Upper lobe of left lung (tissue), 6 donors: Measurements from ENCODE around the gene CNIH4. TPM values are rescaled to one million over a fixed set of nuclear protein-coding genes. Genes with fewer than 3 reads are reported as not detected.
"Not testable (repeated sequence)": the region's sequence is repeated elsewhere in the genome, so short reads cannot be mapped to it uniquely, and the experiment has no call there.

ENCODE experiments used
- ATAC-seq, 2 donors: fragments of 200-7000 bp; cut with Tn5 transposase; one replicate each; pipeline ENCODE4 v1.9.1; 2022; ENCODE audit warnings: mild to moderate bottlenecking in 2 of 2, moderate library complexity in 2 of 2; ENCODE audit not compliant: low FRiP score in 2 of 2
- DNase-seq, 2 donors: peaks; one replicate each; pipeline ENCODE4 v3.0.0-alpha.2; 2019 to 2020
- H3K27ac ChIP-seq, 4 donors: fragments of 200-600 bp; sonication (generic); one replicate each; pipeline ENCODE4 v1.5.1; 2016 to 2019
- H3K27me3 ChIP-seq, 4 donors: fragments of 200-600 bp; sonication (generic); one replicate each; pipeline ENCODE4 v1.5.1; 2017 to 2019
- H3K36me3 ChIP-seq, 4 donors: fragments of 200-600 bp; sonication (generic); one replicate each; pipeline ENCODE4 v1.5.1; 2016 to 2019
- H3K4me1 ChIP-seq, 4 donors: fragments of 200-600 bp; sonication (generic); one replicate each; pipeline ENCODE4 v1.5.1; 2018 to 2019
- H3K4me3 ChIP-seq, 4 donors: fragments of 200-600 bp; sonication (generic); one replicate each; pipeline ENCODE4 v1.5.1; 2017 to 2019; ENCODE audit warnings: mild to moderate bottlenecking in 2 of 4, moderate library complexity in 1 of 4
- H3K9me3 ChIP-seq, 4 donors: fragments of 200-600 bp; sonication (generic); one replicate each; pipeline ENCODE4 v1.5.1; 2018 to 2019
- CTCF ChIP-seq, 6 experiments: fragments of 450-650 bp in 4 of 6; fragments of 200-600 bp in 2 of 6; sonication (generic) in 2 of 6; IDR thresholded peaks; one replicate each; pipeline ENCODE4 v1.5.1; 2016 to 2019; ENCODE audit warnings: antibody characterized with exemption in 6 of 6
- EP300 ChIP-seq, 4 donors: sonication (generic); formaldehyde crosslinking; IDR thresholded peaks; one replicate each; pipeline ENCODE4 v1.5.1; 2017; ENCODE audit warnings: antibody characterized with exemption in 4 of 4, control low read depth in 2 of 4
- POLR2A ChIP-seq, 4 donors: fragments of 450-650 bp; IDR thresholded peaks; one replicate each; pipeline ENCODE4 v1.5.1; 2016 to 2017; ENCODE audit warnings: antibody characterized with exemption in 4 of 4, mild to moderate bottlenecking in 2 of 4
- POLR2AphosphoS5 ChIP-seq, 2 donors: sonication (generic); formaldehyde crosslinking; IDR thresholded peaks; one replicate each; pipeline ENCODE4 v1.5.1; 2017; ENCODE audit warnings: antibody characterized with exemption in 2 of 2
- WGBS, 2 donors: methylation state at CpG; one replicate each; pipeline ENCODE4 v1.1.5; 2017 to 2018; 5-methylcytosine and 5-hydroxymethylcytosine counted together
- total RNA-seq, 6 donors: library from RNA; depleted of rRNA in 4 of 6; stranded (reverse); fragments of >200 nt in 4 of 6; gene quantifications; one replicate each; pipeline versions ENCODE4 v1.1.0 to v1.2.1, GENCODE V29; 2016 to 2021
- donor health status: DM: no; HTN: no; CAD: no; lungs with moderate emphysema.
- donor health status: DM: no; HTN: yes; CAD: no; lungs with severe emphysema.

The CNIH4 gene
- total RNA-seq, 6 donors from 2014 or later, result 19.2 to 86.6 (median 38.5) TPM

GRCh38 chr1:224333939-224334786 lies 22.5 kb upstream of the CNIH4 start:
- no peak for DNase-seq
- Histone ChIP-seq H3K4me3 (no peak overlapping the region), H3K36me3 (no peaks in the 10 kb centered on the region), H3K4me1 (peaks cover 8 to 17% (median 10%) of the 10 kb centered on the region in 4 donors), H3K27ac (no peak overlapping the region), H3K9me3 (peaks cover 0 to 5% (median 0%) of the 10 kb centered on the region in 4 donors), H3K27me3 (no peaks in the 10 kb centered on the region)
- TF ChIP-seq POLR2A (IDR thresholded peaks at IDR 0.05) (no peak), POLR2AphosphoS5 (IDR thresholded peaks at IDR 0.05) (no peak)
- ATAC-seq, result no peak
- WGBS, 2 donors, result 48 to 50% methylated on average over 5 of the region's 5 CpGs

GRCh38 chr1:224338150-224338838 lies 18.4 kb upstream of the CNIH4 start:
- DNase-seq (peak in 1 of 2 donors; percentile 42), ATAC-seq (peak; percentile 52 to 88)
- H3K27me3 ChIP-seq, result no peaks in the 10 kb centered on the region
- H3K4me3 ChIP-seq, result no peak overlapping the region
- peaks cover 3 to 8% (median 7%) of the 10 kb centered on the region in 4 donors for H3K9me3 ChIP-seq
- peaks cover 0 to 15% (median 5%) of the 10 kb centered on the region in 4 donors for H3K4me1 ChIP-seq
- no peaks in the 10 kb centered on the region for H3K36me3 ChIP-seq
- TF ChIP-seq POLR2A (IDR thresholded peaks at IDR 0.05) (no peak), POLR2AphosphoS5 (IDR thresholded peaks at IDR 0.05) (no peak), EP300 (IDR thresholded peaks at IDR 0.05) (no peak), CTCF (IDR thresholded peaks at IDR 0.05) (no peak)
- WGBS, 2 donors, result 40 to 67% methylated on average over 4 of the region's 4 CpGs
- peak overlapping the region in 3 of 4 donors; percentile 30 to 60 (median 32) for H3K27ac ChIP-seq

- H3K4me3 ChIP-seq, result no peak overlapping the region
- WGBS, 2 donors, result 51 to 56% methylated on average over 2 to 4 of the region's 4 CpGs
- ATAC-seq (peak in 1 of 2 donors; percentile 55), DNase-seq (no peak)
- H3K9me3 ChIP-seq, result peaks cover 14 to 21% (median 20%) of the 10 kb centered on the region in 4 donors
- H3K27me3 ChIP-seq, result no peaks in the 10 kb centered on the region
- H3K4me1 ChIP-seq, result peaks cover 0 to 9% (median 5%) of the 10 kb centered on the region in 4 donors
- TF ChIP-seq POLR2AphosphoS5 (IDR thresholded peaks at IDR 0.05) (no peak), EP300 (IDR thresholded peaks at IDR 0.05) (no peak), POLR2A (IDR thresholded peaks at IDR 0.05) (no peak), CTCF (IDR thresholded peaks at IDR 0.05) (no peak)
- H3K27ac ChIP-seq, result peak overlapping the region in 3 of 4 donors; percentile 32 to 63 (median 60)
- H3K36me3 ChIP-seq, result no peaks in the 10 kb centered on the region
Observed at GRCh38 chr1:224339442-224340033, 17.1 kb upstream of the CNIH4 start.

- not testable (repeated sequence) for H3K4me1 ChIP-seq, H3K36me3 ChIP-seq, H3K27me3 ChIP-seq
- Histone ChIP-seq H3K4me3 (peak overlapping the region; percentile 47 to 57 (median 51)), H3K9me3 (peaks cover 14 to 24% (median 21%) of the 10 kb centered on the region in 4 donors), H3K27ac (peak overlapping the region in 3 of 4 donors; percentile 51 to 79 (median 77))
- peak; percentile 44 to 86 for DNase-seq
- 9 to 12% methylated on average over 26 to 27 of the region's 36 CpGs for WGBS, 2 donors
- ATAC-seq, result peak; percentile 70 to 72
- peak in 1 of 4 donors; percentile 55 for TF ChIP-seq POLR2A (IDR thresholded peaks at IDR 0.05)
Observed at GRCh38 chr1:224340453-224341384, 16.0 kb upstream of the CNIH4 start.

- whole genome bisulfite sequencing, 2 donors, result 49% methylated on average over 3 of the region's 3 CpGs
- peaks cover 14 to 21% (median 20%) of the 10 kb centered on the region in 4 donors for H3K9me3 ChIP-seq
- no peak for TF ChIP-seq EP300 (IDR thresholded peaks at IDR 0.05)
- TF ChIP-seq POLR2A (IDR thresholded peaks at IDR 0.05), result no peak
- no peak for TF ChIP-seq CTCF (IDR thresholded peaks at IDR 0.05)
- no peak for TF ChIP-seq POLR2AphosphoS5 (IDR thresholded peaks at IDR 0.05)
Observed at GRCh38 chr1:224343679-224344078, 13.0 kb upstream of the CNIH4 start.

More at GRCh38 chr1:224343679-224344078, 13.0 kb upstream of the CNIH4 start:
- Histone ChIP-seq H3K36me3 (no peaks in the 10 kb centered on the region), H3K27ac (no peak overlapping the region), H3K27me3 (no peaks in the 10 kb centered on the region), H3K4me3 (no peak overlapping the region), H3K4me1 (peaks cover 0 to 9% (median 5%) of the 10 kb centered on the region in 4 donors)
- DNase-seq (no peak), ATAC-seq (no peak)
